Hematopoietic multipotent progenitor cell treated with erythropoietin and hydrocortisone succinate and interleukin-3 and kit ligand, for 17 days (in vitro differentiated cells): ENCODE results near the gene NUAK1.
"Not testable (repeated sequence)": the region's sequence is repeated elsewhere in the genome, so short reads cannot be mapped to it uniquely, and the experiment has no call there.

Source experiments
- DNase-seq: peaks from one replicate; pipeline ENCODE4 v3.0.0-alpha.2; 2015; ENCODE audit warnings: low spot score

NUAK1 gene

DNA sequence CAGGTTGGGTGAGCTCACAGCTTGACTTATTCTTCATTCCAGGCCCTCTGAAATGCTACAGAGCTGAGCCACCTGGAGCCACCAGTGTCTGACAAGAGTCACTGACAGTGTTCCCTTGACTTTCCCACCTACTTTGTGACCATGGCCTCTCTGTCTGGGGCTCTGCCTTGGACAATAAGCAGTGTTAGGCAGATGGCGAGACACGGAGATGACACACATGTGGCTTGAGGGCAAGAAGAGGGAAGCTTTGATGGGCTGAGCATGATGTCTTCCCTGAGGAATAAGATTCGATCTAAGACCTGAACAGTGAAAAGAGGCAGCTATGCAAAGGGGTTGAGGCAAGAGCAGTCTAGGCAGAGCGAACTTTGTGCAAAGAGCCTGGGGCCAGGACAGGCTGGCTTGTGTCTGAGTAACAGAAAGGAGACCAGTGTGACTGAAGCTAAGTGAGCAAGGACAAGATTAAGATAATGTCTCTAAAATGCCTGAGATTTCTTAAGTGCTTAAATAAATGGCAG, 105.5 kb downstream of the NUAK1 start:
- DNase-seq: no peak

DNA sequence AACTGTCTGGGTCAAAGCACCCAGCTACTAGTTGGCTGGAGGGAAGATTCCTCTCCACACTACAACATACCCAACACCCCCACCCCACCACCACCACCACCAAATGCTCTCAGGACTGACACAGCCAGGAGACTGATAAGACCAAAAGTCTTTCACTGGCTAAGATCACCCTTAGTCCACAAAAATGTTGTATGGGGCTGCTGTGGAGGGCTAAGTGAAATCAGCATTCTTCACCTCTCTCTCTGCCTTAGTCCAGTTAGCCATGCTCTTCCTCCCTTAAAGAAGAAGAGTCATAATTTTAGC, 106.2 kb downstream of the NUAK1 start:
- no peak for DNase-seq

DNA sequence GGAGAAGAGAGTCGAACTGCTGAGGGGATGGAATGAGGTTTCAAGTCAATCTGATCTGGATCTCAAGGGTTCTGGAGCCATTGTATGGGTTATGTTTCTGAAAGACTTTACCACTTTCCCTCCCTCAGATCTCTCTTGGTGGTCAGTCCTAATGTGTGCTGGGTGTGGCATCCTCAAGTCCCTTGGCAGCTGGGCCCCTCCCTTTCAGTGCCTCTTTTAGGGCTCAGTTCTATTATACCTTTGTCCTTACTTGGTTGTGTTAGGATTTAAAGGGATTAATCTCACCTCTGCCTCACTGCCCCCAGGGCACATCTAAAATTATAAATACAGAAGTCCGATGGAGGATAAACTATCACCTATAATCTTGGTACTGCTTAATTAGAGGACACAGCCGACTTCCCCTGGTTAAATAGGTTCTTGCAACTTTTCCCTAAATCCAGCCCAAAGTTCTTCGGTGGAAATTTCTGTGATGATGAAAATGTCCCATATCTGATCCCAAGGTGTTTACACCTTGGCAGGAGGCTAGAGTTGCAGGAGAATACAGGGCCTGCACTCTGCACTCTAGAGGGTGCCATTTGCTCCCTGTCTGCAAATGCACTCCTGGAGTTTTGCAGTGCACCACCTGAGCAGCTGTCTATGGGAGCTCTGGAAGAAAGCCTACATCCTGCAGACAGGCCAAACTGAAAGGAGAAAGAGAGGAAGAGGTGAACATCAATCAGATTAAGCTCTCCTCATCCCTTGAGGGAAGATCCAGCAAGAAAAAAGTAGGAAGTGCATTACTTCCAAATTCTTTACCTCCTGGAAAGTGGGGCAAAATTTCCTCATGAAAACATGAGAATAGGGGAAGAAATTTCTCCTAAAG, 106.8 kb downstream of the NUAK1 start:
- no peak for DNase-seq

DNA sequence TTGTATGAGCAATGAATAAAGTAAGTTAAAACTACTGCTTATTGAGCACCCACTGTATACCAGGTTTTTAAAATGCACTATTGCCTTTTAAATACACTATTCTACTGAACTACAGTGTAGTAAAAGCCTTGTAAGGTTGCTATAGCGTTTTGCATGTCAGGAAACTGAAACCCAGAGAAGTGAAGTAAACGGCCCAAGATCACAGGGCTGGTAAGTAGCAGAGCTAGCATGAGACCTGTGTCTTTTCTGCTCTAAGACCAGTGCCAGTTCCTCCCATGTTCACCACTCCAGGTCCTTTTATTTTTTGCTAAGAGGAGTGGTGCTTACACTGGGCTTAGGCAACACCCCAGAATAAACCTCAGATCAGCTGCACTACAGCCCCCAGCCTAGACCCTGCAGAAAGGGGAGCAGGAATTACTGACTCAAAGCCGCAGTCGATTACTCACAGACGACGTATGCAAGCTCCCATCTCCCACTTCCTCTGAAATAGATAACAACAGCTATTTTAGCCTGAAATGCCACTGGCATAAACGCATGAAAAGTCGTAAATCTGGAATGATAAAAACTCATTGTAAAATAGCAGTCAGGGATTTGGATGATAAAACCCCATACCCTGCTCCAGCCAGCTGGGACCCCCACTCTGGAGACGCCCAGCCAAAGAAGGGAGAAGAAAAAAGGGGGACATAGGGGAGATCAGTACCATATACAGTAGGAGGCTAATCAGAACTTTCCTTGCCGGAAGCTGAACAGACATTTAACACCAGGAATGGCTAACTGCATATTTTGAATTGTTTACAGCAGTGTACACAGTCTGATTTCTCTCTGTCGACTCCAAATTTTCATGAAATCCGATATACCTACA, 108.3 kb downstream of the NUAK1 start:
- no peak for DNase-seq

DNA sequence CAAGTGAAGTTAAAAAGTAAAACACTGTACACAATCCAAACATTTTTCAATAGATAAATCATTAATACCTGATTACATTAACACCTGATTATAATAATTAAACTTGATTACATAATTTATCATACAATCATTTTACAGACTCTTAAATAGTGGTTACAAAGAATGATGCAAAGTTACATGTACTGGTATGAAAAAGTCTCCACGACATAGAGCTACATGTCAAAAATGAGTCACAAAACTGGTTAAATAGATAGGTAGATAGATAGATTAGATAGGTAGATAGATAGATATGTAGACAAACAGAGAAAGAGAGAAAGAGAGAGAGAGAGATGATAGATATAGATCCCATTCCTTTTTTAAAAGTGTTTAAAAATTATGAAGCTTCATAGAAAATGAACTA, 109.2 kb downstream of the NUAK1 start:
- no peak for DNase-seq

DNA sequence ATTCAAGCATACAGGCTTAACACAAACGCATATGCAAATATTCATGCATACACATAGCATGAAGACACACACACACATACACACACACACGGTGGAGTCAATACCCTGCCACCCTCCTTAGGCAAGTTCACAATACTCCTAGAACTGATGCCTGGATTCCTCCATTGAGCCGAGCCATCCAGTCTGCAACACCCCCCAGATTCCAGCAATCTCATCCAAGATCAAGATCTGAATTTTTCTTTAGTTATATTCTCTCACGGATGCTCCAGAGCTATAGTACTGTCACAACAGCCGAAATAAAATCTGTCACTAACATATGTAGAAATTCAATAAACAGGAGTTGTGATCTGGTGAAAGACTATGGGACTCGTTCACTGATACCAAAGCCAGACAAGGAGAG, 110.8 kb downstream of the NUAK1 start:
- DNase-seq: no peak

DNA sequence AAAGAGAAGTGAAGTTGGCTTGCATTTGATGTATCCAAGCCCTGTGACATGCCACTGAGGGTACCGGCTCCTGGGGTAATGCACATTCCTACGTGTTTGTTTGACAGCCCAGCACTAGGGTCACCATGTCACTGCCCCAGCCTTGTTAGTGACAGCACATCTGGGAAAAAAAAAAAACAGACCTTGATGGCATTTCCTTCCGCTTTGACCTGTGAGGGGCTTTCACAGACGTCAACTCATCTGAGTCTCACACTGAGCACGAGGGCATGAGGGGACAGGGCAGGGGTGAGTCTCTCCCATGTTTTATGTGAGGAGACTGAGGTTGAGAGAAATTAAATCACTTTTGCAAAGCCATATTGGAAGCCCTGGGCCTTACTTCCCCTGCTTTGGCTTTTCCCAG, 111.5 kb downstream of the NUAK1 start:
- DNase-seq: no peak

DNA sequence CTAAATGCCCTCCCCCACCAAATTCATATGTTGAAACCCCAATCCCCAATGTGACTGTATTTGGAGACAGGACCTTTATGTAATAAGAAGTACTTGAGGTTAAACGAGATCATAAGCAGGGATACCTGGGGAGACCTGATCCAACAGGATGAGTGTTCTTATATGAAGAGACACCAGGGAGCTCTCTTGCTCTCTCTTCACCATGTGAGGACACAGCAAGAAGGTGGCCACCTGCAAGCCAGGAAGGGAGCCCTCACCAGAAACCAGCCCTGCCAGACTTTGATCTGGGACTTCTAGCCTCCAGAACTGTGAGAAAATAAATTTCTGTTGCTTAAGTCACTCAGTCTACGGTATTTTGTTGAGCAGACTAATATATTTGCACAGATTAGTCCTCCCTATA, 113.6 kb downstream of the NUAK1 start:
- no peak for DNase-seq

DNA sequence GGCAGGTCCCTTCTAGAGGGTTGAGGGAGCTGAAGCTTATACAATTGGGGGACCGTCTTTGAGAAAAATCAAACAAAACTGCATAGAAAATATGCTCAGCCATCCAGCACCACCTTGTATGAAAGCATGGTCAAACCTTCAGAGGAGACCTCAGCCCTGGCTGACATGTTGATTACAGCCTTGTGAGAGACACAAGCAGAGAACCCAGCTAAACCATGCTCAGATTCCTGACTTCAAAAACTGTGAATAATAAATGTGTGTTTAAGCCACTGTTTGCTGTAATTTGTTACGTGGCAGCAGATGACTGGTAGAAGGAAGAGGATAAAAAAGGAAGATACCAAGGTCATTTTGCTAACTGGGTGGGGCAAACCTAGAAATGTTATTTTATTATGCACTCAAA, 115.7 kb downstream of the NUAK1 start:
- DNase-seq: no peak

DNA sequence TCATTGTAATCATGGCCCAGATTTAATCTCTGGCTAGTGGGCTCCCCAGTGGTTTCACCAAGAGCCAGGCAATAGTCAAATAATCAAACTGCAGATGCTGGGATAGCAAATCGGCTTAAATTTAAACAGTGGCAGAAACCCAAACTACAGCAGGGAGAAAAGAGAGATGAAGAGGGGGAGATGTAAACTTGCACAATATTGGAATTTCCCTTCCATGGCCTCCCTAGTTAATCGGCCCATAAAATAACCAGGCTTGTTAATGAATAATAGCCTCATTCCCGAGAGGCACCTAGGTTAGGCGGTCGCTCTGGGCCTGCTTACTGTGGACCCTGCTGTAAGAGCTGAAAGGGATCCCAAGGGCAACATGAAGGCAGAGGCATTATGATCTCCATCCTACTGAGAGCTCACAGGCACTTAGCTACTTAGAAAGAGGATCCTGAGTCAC, 116.2 kb downstream of the NUAK1 start:
- DNase-seq: no peak

DNA sequence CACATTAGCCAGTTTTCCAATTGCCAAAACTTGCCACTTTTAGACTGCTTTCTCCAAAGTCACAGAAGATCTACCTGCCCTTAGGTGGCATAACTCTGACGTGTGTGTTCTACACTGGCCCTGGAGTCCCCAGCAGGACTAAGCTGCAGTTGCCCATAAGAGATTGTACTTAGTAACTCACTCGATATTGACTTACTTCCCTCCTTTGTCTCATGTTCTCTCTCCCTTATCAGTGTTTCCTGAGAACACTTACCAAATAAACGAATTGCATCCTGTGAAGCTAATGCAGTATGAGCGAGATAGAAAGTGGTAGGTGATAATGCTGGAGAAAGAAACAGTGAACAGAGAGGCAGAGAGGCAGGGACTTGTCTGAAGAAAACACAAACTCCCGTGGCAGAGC, 117.2 kb downstream of the NUAK1 start:
- DNase-seq: no peak

DNA sequence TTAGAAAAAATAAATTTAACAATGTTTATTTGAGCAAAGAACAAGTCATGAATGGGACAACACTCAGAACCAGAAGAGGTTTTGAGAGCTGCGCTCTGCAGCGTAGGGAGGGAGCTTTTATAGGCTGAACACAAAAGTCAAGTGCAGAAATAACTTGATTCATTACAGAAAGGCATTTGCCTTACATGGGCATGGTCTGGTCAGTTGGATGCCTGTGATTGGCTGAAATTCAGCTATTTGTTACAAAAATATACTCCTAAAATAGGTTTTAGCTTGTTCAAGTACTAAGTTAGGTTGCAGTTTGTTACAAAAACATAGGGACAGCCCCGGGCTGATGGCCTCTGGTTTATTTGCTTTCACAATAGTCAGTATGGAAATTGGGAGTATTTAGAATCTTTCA, 118.0 kb downstream of the NUAK1 start:
- DNase-seq: no peak

DNA sequence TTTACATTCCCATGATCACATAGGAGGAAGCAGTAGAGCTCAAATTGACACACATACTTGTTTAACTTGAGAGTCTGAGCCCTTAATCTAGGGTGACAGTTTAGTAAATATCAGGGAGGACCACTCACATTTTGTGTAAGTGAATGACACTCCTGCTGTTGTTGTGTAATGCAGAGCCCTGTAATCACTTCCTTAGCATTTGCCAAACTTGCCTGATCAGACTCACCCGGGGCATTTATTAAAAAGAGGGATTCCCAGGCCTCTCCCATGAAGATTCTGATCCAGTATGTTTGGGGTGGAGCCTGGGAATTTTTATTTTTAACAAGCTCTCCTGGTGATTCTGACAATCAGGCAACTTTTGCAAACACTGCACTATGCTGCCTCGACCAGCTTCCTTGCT, 119.6 kb downstream of the NUAK1 start:
- DNase-seq: no peak

DNA sequence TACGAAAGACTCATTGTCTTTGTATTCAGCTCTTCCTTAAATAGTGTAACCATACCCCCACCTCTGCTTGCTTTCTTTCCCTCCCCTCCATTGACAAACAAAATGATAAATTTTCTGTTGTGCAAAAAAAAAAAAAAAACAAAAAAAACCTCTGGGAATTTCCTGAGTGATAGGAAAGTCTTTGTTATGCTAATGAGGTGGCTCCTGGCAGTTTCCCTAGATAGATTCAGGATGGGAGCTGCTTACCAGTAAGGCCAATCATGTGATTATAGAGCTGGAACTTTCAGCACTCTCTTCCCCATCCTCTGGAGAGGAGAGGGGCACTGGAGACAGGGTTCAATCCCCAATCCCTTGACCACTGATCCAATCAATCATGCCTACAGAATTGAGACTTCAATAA, 120.5 kb downstream of the NUAK1 start:
- DNase-seq: no peak

DNA sequence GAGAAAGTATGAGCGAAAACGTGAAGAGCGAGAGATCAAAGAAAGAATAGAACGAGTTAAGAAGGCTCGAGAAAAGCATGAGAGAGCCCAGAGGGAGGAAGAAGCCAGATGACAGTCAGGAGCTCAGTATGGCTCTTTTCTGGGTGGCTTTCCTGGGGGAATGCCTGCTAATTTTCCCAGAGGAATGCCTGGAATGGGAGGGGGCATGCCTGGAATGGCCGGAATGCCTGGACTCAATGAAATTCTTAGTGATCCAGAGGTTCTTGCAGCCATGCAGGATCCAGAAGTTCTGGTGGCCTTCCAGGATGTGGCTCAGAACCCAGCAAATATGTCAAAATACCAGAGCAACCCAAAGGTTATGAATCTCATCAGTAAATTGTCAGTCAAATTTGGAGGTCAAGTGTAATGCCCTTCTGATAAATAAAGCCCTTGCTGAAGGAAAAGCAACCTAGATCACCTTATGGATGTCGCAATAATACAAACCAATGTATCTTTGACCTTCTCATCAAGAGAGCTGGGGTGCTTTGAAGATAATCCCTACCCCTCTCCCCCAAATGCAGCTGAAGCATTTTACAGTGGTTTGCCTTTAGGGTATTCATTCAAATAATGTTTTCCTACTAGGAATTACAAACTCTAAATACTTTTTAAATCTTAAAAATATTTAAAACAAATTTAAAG, 122.0 kb downstream of the NUAK1 start:
- DNase-seq: not testable (repeated sequence)

DNA sequence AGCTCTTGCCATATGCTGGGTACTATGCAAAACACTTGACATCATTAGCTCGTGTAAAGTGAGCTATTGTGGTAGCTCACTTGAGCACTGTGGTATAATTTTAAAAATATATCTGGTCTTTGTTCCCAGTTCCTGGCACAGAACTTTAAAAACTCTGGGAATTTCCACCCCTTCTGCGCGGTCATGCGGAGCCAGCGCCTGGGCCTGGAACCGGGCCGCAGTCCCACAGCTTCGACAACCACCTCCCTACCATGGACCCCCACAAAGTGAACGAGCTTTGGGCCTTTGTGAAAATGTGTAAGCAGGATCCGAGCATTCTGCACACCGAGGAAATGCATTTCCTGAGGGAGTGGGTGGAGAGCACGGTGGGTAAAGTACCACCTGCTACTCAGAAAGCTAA, 123.1 kb downstream of the NUAK1 start:
- no peak for DNase-seq

DNA sequence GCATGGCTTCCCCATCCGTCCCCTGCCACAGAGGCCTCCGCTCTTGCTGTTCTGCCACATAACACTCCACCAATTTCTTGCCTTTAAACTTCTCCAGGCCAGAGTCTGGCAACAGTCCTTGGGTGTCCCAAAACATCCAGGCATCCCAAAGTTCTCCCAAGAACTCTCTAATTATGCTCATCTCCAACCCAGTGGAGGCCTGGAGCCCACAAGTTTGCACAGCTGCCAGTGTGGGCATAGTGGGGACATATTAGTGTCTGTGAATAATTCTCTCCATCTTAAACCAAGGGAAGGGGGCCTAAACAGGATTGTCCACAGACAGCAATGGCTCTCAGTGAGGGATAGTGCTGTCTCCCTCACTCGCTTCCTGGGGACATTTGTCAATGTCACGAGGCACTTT, 124.8 kb downstream of the NUAK1 start:
- DNase-seq: no peak
